GM12891 (cell line): ENCODE results near the gene ESRRG.

Experiments
- POLR2A ChIP-seq: IDR thresholded peaks from 2 replicates; pipeline ENCODE4 v1.6.1; 2011; ENCODE audit warnings: low read depth, low read length, control low read depth
- POLR2AphosphoS5 ChIP-seq: IDR thresholded peaks from 2 replicates; pipeline ENCODE4 v1.6.1; 2011; ENCODE audit warnings: low read depth, low read length, control low read depth
- POU2F2 ChIP-seq: IDR thresholded peaks from 2 replicates; pipeline ENCODE4 v1.6.1; 2011; ENCODE audit warnings: low read depth, mild to moderate bottlenecking, control low read depth, low read length, moderate library complexity
- SPI1 ChIP-seq: IDR thresholded peaks from 2 replicates; pipeline ENCODE4 v1.6.1; 2011; ENCODE audit warnings: low read depth, low read length, control low read depth
- TAF1 ChIP-seq: IDR thresholded peaks from 2 replicates; pipeline ENCODE4 v1.6.1; 2011; ENCODE audit warnings: low read depth, low read length, control low read depth

DNA sequence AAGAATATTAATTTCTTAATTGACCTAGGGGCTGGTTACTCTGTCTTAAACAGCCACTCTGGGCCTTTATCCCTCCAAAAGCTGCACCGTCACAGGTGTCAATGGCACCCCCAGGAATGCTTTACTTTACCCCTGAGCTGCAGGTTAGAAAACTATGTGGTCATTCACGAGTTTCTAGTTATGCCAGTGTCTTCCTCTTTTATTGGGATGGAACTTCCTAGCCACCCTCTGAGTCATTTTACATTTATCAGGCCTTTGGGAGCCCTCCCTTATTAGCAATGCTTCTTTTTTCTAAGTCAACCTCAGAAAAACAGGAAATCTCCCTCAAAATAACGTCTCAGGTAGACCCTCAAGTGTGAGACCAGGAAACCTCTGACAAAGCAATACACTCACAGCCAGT, 240.6 kb downstream of the ESRRG start:
- TF ChIP-seq POLR2A, result no peak
- no peak for TF ChIP-seq TAF1
- no peak for TF ChIP-seq POLR2AphosphoS5
- no peak for TF ChIP-seq POU2F2
- no peak for TF ChIP-seq SPI1
